Measurements from ENCODE around the gene EPN3.

GRCh38 chr17:50554201-50554600 lies 21.7 kb downstream of the EPN3 start:
- TF ChIP-seq CTCF (conservative IDR thresholded peaks at IDR 0.05; ENCODE audit: low read depth, low read length), result no peak
- TF ChIP-seq EZH2 (IDR thresholded peaks at IDR 0.05; ENCODE audit: low read length, unreplicated experiment), result no peak
- no peak for TF ChIP-seq EZH2phosphoT487 (IDR thresholded peaks at IDR 0.05; ENCODE audit: borderline replicate concordance, low read length)

Data from PC-3 (cell line).